Stimulated activated CD4-positive, alpha-beta T cell treated with anti-CD3 and anti-CD28 coated beads, Interleukin-1b, Interleukin-23, amount 100 ng/mL, for 4 hours (primary cell): ENCODE data around the gene CTNND1.
"Not testable (repeated sequence)": the region's sequence is repeated elsewhere in the genome, so short reads cannot be mapped to it uniquely, and the experiment has no call there.

Experiments used
- DNase-seq, 2 donors: peaks; one replicate each; pipeline ENCODE4 v3.0.0-alpha.2; 2020; ENCODE audit warnings: low read depth in 2 of 2

CTNND1 gene

DNA sequence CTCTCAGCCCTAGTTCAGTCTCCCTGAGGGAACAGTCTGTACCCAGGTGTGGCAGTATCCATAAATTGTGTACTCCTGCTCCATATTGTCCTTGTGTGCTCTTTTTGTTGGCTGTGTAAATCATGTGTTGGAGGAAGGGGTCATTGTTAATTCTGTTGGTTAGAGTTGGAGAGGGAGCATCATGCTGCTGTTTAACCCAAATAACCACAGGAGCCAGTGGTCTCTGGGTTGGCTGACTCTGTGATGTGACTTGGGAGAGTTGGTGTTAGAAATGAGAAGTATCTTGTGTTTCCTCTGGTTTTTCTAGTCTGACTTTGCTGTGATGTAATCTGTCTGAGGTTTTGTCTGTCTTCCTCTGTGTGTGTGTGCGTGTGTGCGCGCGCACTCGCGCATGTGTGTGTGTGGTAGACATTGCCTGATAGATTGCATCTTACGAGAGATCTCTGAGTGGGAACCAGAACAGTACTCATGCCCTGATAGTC, 30.5 kb downstream of the CTNND1 start:
- DNase-seq, result peak; percentile 61 to 68

GRCh38 chr11:57792870-57793269, 31.3 kb downstream of the CTNND1 start:
- DNase-seq, result no peak

DNA sequence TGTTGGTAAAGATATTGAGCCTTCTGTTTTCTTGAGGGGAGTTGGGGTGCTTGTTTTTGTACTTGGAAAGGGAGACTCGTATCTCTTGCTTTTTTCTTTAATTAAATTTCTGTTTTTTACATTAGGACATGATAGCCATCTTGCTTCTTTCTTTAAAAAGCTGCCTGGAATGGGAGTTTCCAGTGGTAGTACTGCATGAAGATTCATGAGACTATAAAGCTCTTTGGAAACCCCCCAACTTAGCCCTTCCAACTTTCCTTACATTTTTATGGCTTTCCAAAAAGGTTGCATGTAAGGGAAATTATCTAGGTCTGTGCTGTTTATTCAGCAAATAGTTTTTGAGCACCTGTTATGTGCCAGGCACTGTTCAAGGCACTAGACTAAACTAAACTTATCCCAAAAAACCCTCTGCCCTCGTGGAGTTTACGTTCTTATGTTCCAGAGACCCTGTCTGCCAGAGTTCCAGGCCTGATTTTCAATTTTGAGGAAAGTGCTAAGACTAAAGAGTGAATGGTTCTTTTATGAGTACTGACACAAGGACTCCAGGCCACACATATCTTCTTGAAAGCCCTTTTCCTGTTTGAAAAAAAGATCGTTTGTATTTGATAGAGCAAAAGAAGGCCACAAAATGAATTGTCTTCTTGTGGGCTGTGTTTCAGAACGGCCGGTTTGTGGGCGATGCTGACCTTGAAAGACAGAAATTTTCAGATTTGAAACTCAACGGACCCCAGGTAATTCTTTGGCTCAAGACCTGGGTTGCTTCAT, 31.9 kb downstream of the CTNND1 start:
- no peak for DNase-seq

DNA sequence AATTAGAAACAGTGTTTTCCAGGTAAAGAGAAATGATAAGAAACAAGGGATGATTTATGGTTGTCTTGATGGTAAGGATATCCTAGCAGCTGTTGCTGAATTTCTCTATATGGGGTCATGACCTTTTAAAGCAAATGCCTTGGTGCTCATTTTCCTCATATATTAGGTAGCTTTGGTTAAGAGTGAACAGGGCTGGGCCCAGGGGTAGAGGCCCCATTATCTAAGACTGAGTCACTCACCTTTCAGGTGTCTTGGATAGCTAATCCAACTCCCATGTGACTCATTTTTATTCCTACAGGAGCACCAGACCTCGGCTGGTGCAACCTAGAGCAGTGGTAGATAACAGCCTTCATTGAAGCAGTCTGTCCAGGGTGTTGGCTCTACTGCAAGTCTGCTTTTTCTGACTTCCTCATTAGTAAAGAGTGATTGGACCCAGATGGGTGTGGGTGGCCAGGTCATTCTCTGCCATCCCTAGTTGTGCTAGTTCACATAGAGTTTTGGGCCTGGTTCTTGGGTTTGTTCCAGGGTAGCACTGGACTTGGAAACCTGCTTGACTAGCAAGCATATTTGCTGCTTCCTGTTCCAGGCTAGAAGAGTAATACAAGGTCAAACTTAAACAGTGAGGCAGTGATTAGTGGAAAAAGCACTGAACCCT, 37.4 kb downstream of the CTNND1 start:
- DNase-seq, result no peak

DNA sequence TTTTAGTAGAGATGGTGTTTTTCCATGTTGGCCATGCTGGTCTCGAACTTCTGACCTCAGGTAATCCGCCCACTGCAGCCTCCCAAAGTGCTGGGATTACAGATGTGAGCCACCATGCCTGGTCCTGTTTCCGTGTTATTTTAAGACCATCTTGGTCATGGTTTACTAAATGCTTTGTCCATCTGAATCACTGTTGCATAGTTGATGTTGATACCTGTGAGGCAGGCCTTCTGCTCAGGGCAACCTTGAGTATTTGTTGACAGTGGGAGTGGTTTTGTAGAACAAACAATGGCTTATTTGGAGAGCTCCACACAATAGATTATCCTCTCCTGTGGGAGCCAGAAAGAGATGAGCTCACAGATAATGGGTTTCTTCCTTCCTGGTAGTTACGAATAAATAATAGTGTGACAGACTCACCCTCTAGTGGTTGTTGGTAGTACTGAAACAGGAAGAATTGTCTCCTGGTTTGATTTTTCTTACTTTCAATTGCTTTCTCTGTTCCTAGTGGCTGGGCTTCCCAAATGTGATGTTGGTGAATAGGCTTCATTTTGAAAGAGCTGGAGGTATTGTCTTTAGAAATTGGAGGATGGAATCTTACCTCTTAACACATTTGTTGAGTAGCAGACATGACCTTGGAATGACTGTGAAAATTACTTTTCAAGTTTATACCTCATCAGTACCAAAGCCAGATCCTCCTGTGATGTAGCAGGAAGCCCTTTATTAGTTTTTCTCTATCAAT, 39.0 kb downstream of the CTNND1 start:
- DNase-seq, result peak in 1 of 2 donors; percentile 7

DNA sequence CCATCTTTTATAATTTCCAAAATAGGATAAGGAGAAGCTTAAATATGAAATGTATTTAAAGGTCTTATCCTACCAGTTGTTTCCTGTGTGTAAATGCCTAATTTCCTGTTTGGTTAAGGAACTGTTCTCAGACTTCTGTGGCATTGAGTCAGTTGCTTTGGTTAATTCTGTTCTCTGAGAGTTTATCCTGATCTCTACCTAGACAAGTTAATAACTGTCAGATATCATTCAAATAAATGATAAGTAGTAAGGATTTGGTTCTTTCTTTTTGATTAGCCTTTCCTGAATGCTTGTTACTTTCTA, 39.5 kb downstream of the CTNND1 start:
- no peak for DNase-seq

DNA sequence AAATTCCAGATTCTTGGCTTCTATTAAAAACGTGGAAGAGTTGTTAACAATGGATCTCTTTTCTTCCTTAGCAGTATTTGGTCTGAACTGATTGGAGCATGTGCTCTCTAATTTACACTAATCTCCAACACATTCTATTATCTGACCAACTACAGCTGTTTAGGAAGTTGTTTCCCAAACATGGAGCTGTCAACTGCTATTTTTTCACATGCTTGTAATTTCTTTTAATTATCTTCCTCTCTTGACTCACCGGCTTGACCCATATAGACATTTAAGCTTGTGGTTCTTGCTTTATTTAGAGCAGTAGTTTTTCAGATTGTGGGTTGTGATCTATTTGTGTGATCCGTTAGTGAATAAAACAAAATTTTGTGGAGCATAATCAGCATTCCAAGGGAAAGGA, 40.8 kb downstream of the CTNND1 start:
- no peak for DNase-seq

- no peak for DNase-seq
Observed at GRCh38 chr11:57804466-57804865, 42.9 kb downstream of the CTNND1 start.

- no peak for DNase-seq
Observed at GRCh38 chr11:57805780-57806179, 44.2 kb downstream of the CTNND1 start.

DNA sequence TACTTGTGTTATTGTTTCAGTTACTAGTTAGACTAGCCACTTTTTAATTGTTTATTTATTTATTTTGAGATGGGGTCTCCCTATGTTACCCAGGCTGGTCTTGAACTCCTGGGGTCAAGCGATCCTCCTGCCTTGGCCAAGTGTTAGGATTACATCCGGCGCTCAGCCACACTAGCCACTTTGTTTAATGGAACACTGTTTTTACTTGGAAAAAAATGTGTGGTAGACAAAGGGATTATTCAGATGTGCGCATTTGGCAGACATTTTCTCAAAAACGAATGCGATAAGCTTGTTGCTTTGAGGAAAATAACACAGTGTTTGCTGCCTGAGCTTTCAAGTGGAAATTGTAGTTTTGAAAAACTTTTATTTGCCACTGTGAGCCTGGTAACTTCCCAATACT, 51.0 kb downstream of the CTNND1 start:
- no peak for DNase-seq

DNA sequence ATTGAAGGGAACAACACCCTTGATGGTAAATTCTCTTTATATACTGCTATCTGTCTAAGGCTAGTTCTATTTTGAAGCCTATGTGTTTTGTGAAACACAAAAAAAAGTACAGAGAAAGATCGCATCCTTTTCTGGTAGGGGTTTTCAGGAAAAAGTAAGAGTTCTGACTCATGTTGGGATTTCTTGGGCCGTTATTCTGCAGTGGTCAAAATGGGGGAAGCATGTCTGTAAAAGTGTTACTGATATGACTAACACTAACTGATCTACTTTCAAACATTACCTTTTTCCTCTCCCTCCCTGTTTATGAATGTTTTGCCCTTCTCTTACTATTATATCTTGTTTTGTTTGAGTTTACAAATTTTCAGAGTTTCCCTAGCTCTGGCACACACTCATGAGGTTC, 53.9 kb downstream of the CTNND1 start:
- no peak for DNase-seq

DNA sequence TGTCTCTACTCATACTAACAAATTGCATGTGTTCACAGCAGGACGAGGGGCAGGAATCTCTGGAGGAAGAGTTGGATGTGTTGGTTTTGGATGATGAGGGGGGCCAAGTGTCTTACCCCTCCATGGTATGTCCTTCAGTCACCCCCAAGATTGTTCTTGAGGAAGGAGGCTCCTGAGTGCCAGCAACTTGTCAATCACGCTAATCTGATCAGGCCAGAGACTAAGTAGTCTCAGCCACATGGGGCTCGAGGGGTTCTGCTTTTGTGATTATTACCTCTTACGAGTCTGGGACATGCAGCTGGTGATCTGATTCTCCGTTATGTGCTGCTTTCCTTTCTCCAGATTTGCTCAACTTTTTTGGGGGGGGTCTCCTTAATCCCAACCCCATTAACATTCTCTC, 54.3 kb downstream of the CTNND1 start:
- no peak for DNase-seq

- DNase-seq, result no peak
Observed at GRCh38 chr11:57818812-57819211, 57.2 kb downstream of the CTNND1 start.

DNA sequence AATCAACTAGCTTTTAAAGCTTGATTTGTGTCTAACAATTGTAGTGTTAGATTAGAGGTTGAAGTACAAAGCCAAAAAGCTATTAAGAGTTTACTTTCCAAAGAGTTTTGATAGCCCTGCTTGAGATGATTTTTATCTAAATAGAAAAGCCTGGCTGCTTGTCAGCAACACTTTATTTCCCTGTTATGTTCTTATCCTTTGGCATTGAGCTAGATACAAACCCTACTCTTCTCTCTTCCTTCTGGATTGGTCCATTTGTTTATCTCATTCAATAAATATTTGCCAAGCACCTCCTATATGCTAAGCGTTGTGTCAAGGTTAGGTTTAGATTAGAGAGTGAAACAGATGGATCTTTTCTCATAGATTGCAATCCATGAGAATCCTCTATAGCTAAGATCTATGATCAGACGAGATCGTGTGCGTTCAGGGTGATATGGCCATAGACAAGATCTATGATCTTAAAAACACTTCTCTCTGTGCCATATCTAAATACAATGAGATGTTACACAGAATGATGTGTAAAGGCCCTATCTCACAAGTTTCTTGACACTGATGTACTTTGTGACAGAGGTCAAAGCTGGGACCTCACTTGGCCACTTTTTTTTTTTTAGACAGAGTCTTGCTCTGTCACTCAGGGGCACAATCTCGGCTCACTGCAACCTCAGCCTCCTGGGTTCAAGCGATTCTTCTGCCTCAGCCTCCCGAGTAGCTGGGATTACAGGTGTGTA, 57.8 kb downstream of the CTNND1 start:
- no peak for DNase-seq

DNA sequence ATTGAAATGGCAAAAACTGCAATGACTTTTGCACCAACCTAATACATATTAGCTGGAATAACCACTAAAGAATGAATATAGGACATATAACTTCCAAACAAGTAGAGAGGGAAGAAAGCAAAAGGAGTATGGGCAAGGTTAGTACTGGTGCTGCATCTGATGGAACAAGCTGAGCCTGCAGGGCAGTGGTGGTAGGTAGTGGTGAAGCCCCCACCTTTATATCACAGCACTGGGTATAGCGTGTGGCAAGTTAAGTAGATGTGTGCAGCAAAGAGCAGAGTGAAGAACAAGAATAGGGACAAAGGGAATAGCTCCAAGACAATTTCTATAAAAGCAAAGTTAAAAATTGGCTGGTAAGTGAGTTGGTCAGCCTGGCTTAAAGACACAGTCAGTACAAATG, 62.3 kb downstream of the CTNND1 start:
- DNase-seq, result no peak

DNA sequence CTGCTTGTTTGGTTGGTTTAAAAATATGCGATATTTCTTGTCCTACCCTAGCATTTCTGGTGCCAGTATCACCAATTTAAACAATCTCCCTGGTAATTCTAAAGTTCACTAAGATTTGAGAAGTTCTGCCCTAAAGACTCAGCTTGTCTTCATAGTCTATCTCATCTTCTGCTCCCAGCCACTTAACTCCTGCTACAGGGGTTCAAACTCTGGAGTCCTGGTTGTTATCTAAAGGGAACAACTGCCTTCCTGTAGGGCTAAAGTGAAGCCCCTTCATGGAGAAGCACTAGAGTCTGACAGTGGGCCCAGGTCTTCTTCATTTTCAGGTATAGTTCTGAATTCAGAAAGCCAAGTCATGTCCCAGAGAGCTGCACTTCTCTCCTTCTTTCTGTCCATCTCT, 73.2 kb downstream of the CTNND1 start:
- no peak for DNase-seq

- DNase-seq, result not testable (repeated sequence)
Observed at GRCh38 chr11:57838609-57839008, 77.0 kb downstream of the CTNND1 start.

- DNase-seq, result no peak
Observed at GRCh38 chr11:57842873-57843272, 81.3 kb downstream of the CTNND1 start.

GRCh38 chr11:57867966-57868365, 106.4 kb downstream of the CTNND1 start:
- no peak for DNase-seq

DNA sequence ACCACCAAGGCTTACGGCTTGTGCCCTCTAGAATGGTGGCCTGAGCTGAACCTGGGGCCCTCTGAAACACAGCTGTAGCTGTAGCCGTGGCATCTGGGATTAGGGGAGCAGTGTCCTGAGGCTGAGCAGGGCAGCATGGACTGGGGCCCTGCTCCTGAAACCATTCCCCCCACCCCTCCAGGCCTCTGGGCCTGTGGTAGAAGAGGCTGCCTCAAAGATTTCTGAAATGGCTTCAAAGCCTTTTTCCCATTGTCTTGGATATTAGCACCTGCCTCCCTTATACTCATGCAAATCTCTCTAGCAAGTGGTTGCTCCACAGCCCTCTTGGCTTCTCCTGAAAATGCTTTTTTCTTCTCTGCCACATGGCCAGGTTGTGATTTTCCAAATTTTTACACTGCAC, 106.9 kb downstream of the CTNND1 start:
- DNase-seq, result no peak
